Measurements from ENCODE around the gene EXOC3L4. TPM values are rescaled to one million over a fixed set of nuclear protein-coding genes. Genes with fewer than 3 reads are reported as not detected.

EXOC3L4 gene
- total RNA-seq, 1 donor from 2014 or later, result not detected

DNA sequence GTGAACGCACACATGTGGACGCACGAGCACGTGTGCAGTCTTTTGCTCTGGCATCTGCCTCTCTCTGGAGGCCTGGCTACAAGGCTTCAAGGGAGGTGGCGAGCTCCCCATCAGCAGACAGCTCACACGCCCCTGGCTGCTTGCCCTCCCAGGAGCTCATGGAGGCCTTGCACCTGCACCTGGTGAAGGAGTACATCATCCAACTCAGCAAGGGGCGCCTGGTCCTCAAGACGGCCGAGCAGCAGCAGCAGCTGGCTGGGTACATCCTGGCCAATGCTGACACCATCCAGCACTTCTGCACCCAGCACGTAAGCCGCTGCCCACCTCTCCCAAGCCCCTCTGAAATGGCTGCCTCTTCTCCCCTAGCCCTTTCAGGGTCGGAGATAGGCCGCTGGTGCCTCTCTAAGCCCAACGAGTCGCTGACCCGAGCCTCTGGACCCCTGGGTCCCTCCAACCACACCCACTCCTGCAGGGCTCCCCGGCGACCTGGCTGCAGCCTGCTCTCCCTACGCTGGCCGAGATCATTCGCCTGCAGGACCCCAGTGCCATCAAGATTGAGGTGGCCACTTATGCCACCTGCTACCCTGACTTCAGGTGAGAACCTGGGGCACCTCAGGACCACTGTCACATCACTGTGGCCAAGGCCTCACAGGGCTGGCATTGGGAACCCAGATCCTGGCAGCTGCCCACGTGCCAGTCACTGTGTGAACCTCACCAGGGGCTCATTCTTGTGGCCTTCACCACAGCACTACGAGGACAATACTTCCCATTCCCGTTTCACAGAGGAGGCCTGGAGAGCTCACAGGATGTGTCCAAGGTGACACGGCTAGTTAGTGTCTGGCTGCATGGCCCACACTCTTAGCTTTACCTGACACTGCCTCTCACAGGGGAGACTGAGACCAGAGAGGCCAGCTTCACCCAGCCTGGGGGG is 39.0 kb downstream of the EXOC3L4 start:
- Histone ChIP-seq H3K4me3 (ENCODE audit: insufficient read depth, low read depth, low read length) (no peak overlapping the region), H2AFZ (ENCODE audit: low read depth, low read length) (no peak overlapping the region), H4K20me1 (ENCODE audit: insufficient read depth, low read length) (peaks cover 29% of the 10 kb centered on the region), H3K36me3 (ENCODE audit: insufficient read depth, low read length) (no peaks in the 10 kb centered on the region), H3K9me3 (ENCODE audit: insufficient read depth, low read depth, low read length) (no peaks in the 10 kb centered on the region), H3K79me2 (ENCODE audit: insufficient read depth, low read length) (no peaks in the 10 kb centered on the region), H3K9ac (ENCODE audit: low read length) (no peak overlapping the region), H3K4me1 (ENCODE audit: insufficient read depth, low read length) (peaks cover 23% of the 10 kb centered on the region), H3K27ac (ENCODE audit: low read depth, low read length) (no peak overlapping the region), H3K27me3 (ENCODE audit: insufficient read depth, low read length) (no peaks in the 10 kb centered on the region), H3K4me2 (ENCODE audit: low read length) (no peak overlapping the region)
- Mint-ChIP-seq H3K4me1 (ENCODE audit: low read depth, unreplicated experiment) (peaks cover 22% of the 10 kb centered on the region), H3K36me3 (ENCODE audit: low read depth, unreplicated experiment) (peaks cover 20% of the 10 kb centered on the region), H3K9me3 (ENCODE audit: unreplicated experiment) (no peaks in the 10 kb centered on the region), H3K4me3 (ENCODE audit: unreplicated experiment) (no peak overlapping the region), H3K27me3 (ENCODE audit: low read depth, unreplicated experiment) (peaks cover 13% of the 10 kb centered on the region), H3K27ac (ENCODE audit: unreplicated experiment) (no peak overlapping the region)
- no peak for TF ChIP-seq EZH2 (IDR thresholded peaks at IDR 0.05; ENCODE audit: insufficient read depth, low read length)
- TF ChIP-seq, protein P1, sequence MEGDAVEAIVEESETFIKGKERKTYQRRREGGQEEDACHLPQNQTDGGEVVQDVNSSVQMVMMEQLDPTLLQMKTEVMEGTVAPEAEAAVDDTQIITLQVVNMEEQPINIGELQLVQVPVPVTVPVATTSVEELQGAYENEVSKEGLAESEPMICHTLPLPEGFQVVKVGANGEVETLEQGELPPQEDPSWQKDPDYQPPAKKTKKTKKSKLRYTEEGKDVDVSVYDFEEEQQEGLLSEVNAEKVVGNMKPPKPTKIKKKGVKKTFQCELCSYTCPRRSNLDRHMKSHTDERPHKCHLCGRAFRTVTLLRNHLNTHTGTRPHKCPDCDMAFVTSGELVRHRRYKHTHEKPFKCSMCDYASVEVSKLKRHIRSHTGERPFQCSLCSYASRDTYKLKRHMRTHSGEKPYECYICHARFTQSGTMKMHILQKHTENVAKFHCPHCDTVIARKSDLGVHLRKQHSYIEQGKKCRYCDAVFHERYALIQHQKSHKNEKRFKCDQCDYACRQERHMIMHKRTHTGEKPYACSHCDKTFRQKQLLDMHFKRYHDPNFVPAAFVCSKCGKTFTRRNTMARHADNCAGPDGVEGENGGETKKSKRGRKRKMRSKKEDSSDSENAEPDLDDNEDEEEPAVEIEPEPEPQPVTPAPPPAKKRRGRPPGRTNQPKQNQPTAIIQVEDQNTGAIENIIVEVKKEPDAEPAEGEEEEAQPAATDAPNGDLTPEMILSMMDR (IDR thresholded peaks at IDR 0.05; ENCODE audit: insufficient read depth, low read depth, low read length), result no peak
- DNase-seq (ENCODE audit: low read depth), result no peak
- no peak for FAIRE-seq

DNA sequence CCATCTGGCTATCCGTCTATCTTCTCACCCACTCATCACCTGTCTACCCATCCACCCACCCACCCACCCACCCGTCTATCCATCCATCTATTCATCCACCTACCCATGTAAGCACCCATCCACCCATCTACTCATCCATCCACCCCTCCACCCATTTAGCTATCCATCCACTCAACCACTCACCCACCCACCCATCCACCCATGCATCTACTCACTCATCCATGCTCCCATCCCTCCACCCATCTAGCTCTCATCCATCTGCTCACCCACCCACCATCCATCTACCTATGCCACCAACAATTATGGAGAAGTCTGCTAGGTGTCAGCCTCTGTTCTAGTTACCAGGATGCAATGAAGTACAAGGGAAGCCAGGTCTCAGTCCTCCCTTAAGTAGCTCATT is 39.9 kb downstream of the EXOC3L4 start:
- Mint-ChIP-seq H3K9me3 (ENCODE audit: unreplicated experiment) (no peaks in the 10 kb centered on the region), H3K27me3 (ENCODE audit: low read depth, unreplicated experiment) (peaks cover 12% of the 10 kb centered on the region), H3K4me3 (ENCODE audit: unreplicated experiment) (no peak overlapping the region), H3K27ac (ENCODE audit: unreplicated experiment) (peak overlapping the region; percentile 34), H3K36me3 (ENCODE audit: low read depth, unreplicated experiment) (peaks cover 16% of the 10 kb centered on the region), H3K4me1 (ENCODE audit: low read depth, unreplicated experiment) (peaks cover 20% of the 10 kb centered on the region)
- no peak overlapping the region for H3K27ac ChIP-seq (ENCODE audit: low read depth, low read length)
- H3K79me2 ChIP-seq (ENCODE audit: insufficient read depth, low read length), result no peaks in the 10 kb centered on the region
- no peak overlapping the region for H3K4me2 ChIP-seq (ENCODE audit: low read length)
- H3K36me3 ChIP-seq (ENCODE audit: insufficient read depth, low read length), result no peaks in the 10 kb centered on the region
- no peak for FAIRE-seq
- TF ChIP-seq, protein P1 (IDR thresholded peaks at IDR 0.05; ENCODE audit: insufficient read depth, low read depth, low read length), result no peak
- TF ChIP-seq EZH2 (IDR thresholded peaks at IDR 0.05; ENCODE audit: insufficient read depth, low read length), result no peak
- H3K4me1 ChIP-seq (ENCODE audit: insufficient read depth, low read length), result peaks cover 23% of the 10 kb centered on the region
- H2AFZ ChIP-seq (ENCODE audit: low read depth, low read length), result no peak overlapping the region
- DNase-seq (ENCODE audit: low read depth), result no peak
- H3K9ac ChIP-seq (ENCODE audit: low read length), result no peak overlapping the region
- peaks cover 4% of the 10 kb centered on the region for H3K27me3 ChIP-seq (ENCODE audit: insufficient read depth, low read length)
- H3K4me3 ChIP-seq (ENCODE audit: insufficient read depth, low read depth, low read length), result no peak overlapping the region
- H3K9me3 ChIP-seq (ENCODE audit: insufficient read depth, low read depth, low read length), result no peaks in the 10 kb centered on the region
- H4K20me1 ChIP-seq (ENCODE audit: insufficient read depth, low read length), result peaks cover 20% of the 10 kb centered on the region

DNA sequence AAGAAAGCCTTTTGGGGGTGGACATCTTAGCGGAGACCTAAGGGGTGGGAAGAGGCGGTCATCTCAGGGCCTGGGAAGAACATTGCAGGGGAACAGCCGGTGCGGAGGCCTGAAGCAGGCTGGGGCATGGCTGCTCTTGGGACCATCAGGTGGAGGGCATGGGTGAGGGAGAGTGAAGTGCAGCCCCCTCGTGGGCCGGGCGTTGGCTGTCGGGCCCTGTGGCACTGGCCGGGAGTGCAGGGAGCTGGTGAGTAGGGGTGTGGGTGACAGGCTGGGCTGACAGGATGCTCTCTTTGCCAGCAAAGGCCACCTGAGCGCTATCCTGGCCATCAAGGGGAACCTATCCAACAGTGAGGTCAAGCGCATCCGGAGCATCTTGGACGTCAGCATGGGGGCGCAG is 40.4 kb downstream of the EXOC3L4 start:
- Histone ChIP-seq H3K4me1 (ENCODE audit: insufficient read depth, low read length) (peaks cover 23% of the 10 kb centered on the region), H3K9ac (ENCODE audit: low read length) (no peak overlapping the region), H3K4me3 (ENCODE audit: insufficient read depth, low read depth, low read length) (no peak overlapping the region), H3K79me2 (ENCODE audit: insufficient read depth, low read length) (no peaks in the 10 kb centered on the region), H3K36me3 (ENCODE audit: insufficient read depth, low read length) (no peaks in the 10 kb centered on the region), H3K4me2 (ENCODE audit: low read length) (no peak overlapping the region), H2AFZ (ENCODE audit: low read depth, low read length) (no peak overlapping the region), H4K20me1 (ENCODE audit: insufficient read depth, low read length) (peaks cover 15% of the 10 kb centered on the region), H3K9me3 (ENCODE audit: insufficient read depth, low read depth, low read length) (no peaks in the 10 kb centered on the region), H3K27me3 (ENCODE audit: insufficient read depth, low read length) (peaks cover 8% of the 10 kb centered on the region), H3K27ac (ENCODE audit: low read depth, low read length) (no peak overlapping the region)
- H3K27ac Mint-ChIP-seq (ENCODE audit: unreplicated experiment), result peak overlapping the region; percentile 34
- H3K27me3 Mint-ChIP-seq (ENCODE audit: low read depth, unreplicated experiment), result peaks cover 17% of the 10 kb centered on the region
- no peak for FAIRE-seq
- H3K36me3 Mint-ChIP-seq (ENCODE audit: low read depth, unreplicated experiment), result peaks cover 16% of the 10 kb centered on the region
- no peaks in the 10 kb centered on the region for H3K9me3 Mint-ChIP-seq (ENCODE audit: unreplicated experiment)
- peaks cover 15% of the 10 kb centered on the region for H3K4me1 Mint-ChIP-seq (ENCODE audit: low read depth, unreplicated experiment)
- no peak for DNase-seq (ENCODE audit: low read depth)
- H3K4me3 Mint-ChIP-seq (ENCODE audit: unreplicated experiment), result no peak overlapping the region
- no peak for TF ChIP-seq EZH2 (IDR thresholded peaks at IDR 0.05; ENCODE audit: insufficient read depth, low read length)

Measured in astrocyte (in vitro differentiated cells and primary cell).